K562 (cell line): ENCODE measurements around the gene TMEM53. TPM values are rescaled to one million over a fixed set of nuclear protein-coding genes. Genes with fewer than 3 reads are reported as not detected.

ENCODE experiments used
- AFF1 ChIP-seq, 2 experiments: fragments of 450-650 bp; IDR thresholded peaks; 2 replicates each; pipeline ENCODE4 v1.6.1; 2018; ENCODE audit warnings: mild to moderate bottlenecking in 2 of 2, low read depth in 1 of 2; ENCODE audit not compliant: partially characterized antibody in 2 of 2
- ATF4 ChIP-seq: fragments of 450-650 bp; formaldehyde crosslinking; IDR thresholded peaks from 2 replicates; pipeline ENCODE4 v1.4.0; 2022; ENCODE audit warnings: mild to moderate bottlenecking, moderate library complexity
- BCOR ChIP-seq: fragments of 450-650 bp; IDR thresholded peaks from 2 replicates; pipeline ENCODE4 v1.6.1; 2016
- CEBPG ChIP-seq, 3 experiments: fragments of 200-800 bp in 1 of 3; sonication (Bioruptor generic) in 1 of 3; sonication (generic) in 1 of 3; formaldehyde crosslinking in 1 of 3; IDR thresholded peaks in 2 of 3; conservative IDR thresholded peaks in 1 of 3; 2 replicates each; pipeline versions ENCODE4 v1.6.1 to v1.8.0; 2016 to 2022; ENCODE audit warnings: missing compliant biosample characterization in 2 of 3, missing genetic modification characterization in 2 of 3, mild to moderate bottlenecking in 1 of 3, missing genetic modification reagents in 1 of 3
- E2F6 ChIP-seq, 2 experiments: IDR thresholded peaks; 2 replicates each; pipeline ENCODE4 v1.6.1; 2011; ENCODE audit warnings: borderline replicate concordance in 1 of 2, control low read depth in 1 of 2, low read depth in 1 of 2, low read length in 1 of 2, mild to moderate bottlenecking in 1 of 2, mixed read lengths in 1 of 2, moderate library complexity in 1 of 2; ENCODE audit not compliant: insufficient read depth in 1 of 2, insufficient read length in 1 of 2, poor library complexity in 1 of 2, severe bottlenecking in 1 of 2; ENCODE audit errors: extremely low read depth in 1 of 2
- IFI16 ChIP-seq: fragments of 250-450 bp; sonication (Bioruptor Pico); IDR thresholded peaks from 2 replicates; pipeline ENCODE4 v2.1.2; 2022; ENCODE audit warnings: mild to moderate bottlenecking, inconsistent platforms
- PTRF ChIP-seq: fragments of 450-650 bp; IDR thresholded peaks from 2 replicates; pipeline ENCODE4 v1.6.1; 2016; ENCODE audit warnings: mild to moderate bottlenecking, missing genetic modification characterization, missing compliant biosample characterization
- SETDB1 ChIP-seq: IDR thresholded peaks from one replicate; pipeline ENCODE4 v1.6.1; 2012; ENCODE audit warnings: low read length, control low read depth, inconsistent platforms
- TRIM25 ChIP-seq: fragments of 450-650 bp; IDR thresholded peaks from 2 replicates; pipeline ENCODE4 v1.7.0; 2016; ENCODE audit warnings: borderline replicate concordance
- YY1 ChIP-seq, 3 experiments: IDR thresholded peaks; 2 replicates each; pipeline ENCODE4 v1.6.1; 2011; ENCODE audit warnings: low read length in 2 of 3, mild to moderate bottlenecking in 2 of 3, moderate library complexity in 2 of 3, borderline replicate concordance in 1 of 3, control low read depth in 1 of 3, low read depth in 1 of 3; ENCODE audit not compliant: insufficient read depth in 3 of 3, insufficient replicate concordance in 2 of 3, control insufficient read depth in 1 of 3, insufficient read length in 1 of 3; ENCODE audit errors: extremely low read depth in 1 of 3
- ZNF263 ChIP-seq: sonication (generic); formaldehyde crosslinking; IDR thresholded peaks from 2 replicates; pipeline ENCODE4 v1.8.0; 2022; ENCODE audit warnings: mild to moderate bottlenecking, missing genetic modification reagents, borderline replicate concordance
- ZNF780A ChIP-seq: fragments of 250-450 bp; sonication (Bioruptor Pico); IDR thresholded peaks from 2 replicates; pipeline ENCODE4 v1.5.0; 2021; ENCODE audit warnings: mild to moderate bottlenecking
- polyA plus RNA-seq, 8 experiments: library from polyadenylated mRNA; depleted of rRNA in 4 of 8; stranded (reverse) in 5 of 8; unstranded in 3 of 8; fragments of >200 nt; fragmentation: Nextera tagmentation in 2 of 8; fragmentation: Illumina TruSeq in 1 of 8; extraction: Ambion mirVana in 2 of 8; extraction: Trizol in 1 of 8; gene quantifications; 2 replicates each; pipeline versions ENCODE4 v1.2.1 to v1.2.3, GENCODE V29; 2011 to 2014; ENCODE audit warnings: inconsistent platforms in 1 of 8, missing spikeins in 1 of 8
- total RNA-seq, 7 experiments: library from RNA; depleted of rRNA in 6 of 7; stranded (reverse); fragments of >200 nt in 6 of 7; fragmentation: Illumina TruSeq in 2 of 7; extraction: Trizol in 2 of 7; gene quantifications; 2 replicates each; pipeline versions ENCODE4 v1.2.1 to v1.2.3, GENCODE V29; 2011 to 2021; ENCODE audit warnings: low replicate concordance in 1 of 7

The TMEM53 gene
- total and polyA plus RNA-seq, 9 of the 15 experiments (the other 6 are each of a cell fraction or from before 2014, with no cell fraction given): 0.23 to 3.7 (median 2.0) TPM

DNA sequence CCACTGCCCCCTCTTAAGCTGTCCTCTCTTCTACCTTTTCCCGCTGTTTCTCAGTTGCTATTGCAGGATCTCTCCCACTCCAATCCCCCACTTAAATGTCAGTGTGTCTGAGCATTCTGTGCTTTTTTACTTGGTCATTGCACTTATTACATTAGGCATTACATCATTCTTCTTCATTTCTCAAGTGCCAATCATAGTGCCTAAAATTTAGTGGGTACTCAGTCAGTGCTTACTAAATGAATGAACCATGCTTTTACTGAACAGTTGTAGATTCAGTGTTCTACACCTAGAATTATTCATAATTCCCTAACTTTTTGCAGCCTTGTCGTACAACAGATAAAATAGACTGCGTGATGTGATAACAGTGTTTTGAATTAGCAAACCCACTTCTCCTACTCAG, 19.6 kb upstream of the TMEM53 start (continued):
- no peak for TF ChIP-seq AFF1 (IDR thresholded peaks at IDR 0.05; ENCODE audit: low read depth in 1 of 2, partially characterized antibody in 2 of 2)
- TF ChIP-seq YY1 (IDR thresholded peaks at IDR 0.05; ENCODE audit: borderline replicate concordance in 1 of 3, control insufficient read depth in 1 of 3, extremely low read depth in 1 of 3, insufficient read depth in 3 of 3, insufficient read length in 1 of 3, insufficient replicate concordance in 2 of 3, low read depth in 1 of 3, low read length in 2 of 3): no peak
- TF ChIP-seq E2F6 (IDR thresholded peaks at IDR 0.05; ENCODE audit: borderline replicate concordance in 1 of 2, extremely low read depth in 1 of 2, insufficient read depth in 1 of 2, insufficient read length in 1 of 2, low read depth in 1 of 2, low read length in 1 of 2, poor library complexity in 1 of 2, severe bottlenecking in 1 of 2): no peak
- peak; percentile 80 for TF ChIP-seq ATF4 (CRISPR knock-in tag)
- no peak for TF ChIP-seq TRIM25
- no peak for TF ChIP-seq IFI16 (CRISPR knock-in tag)
- no peak for TF ChIP-seq BCOR
- no peak for TF ChIP-seq PTRF (tag)
- no peak for TF ChIP-seq ZNF263 (CRISPR knock-in tag)
- no peak for TF ChIP-seq SETDB1
- TF ChIP-seq CEBPG (CRISPR knock-in tag; IDR thresholded peaks at IDR 0.05): peak; percentile 80
- TF ChIP-seq CEBPG (tag; conservative IDR thresholded peaks at IDR 0.05 in 1 of 2, IDR thresholded peaks at IDR 0.05 in 1 of 2): peak; percentile 74 to 93
- TF ChIP-seq ZNF780A (CRISPR knock-in tag): no peak
